Measurements from ENCODE around the gene LRRC32. TPM values are rescaled to one million over a fixed set of nuclear protein-coding genes. Genes with fewer than 3 reads are reported as not detected.
A peak's percentile ranks its signal among the peaks of the same experiment; 100 is the strongest.

Gene LRRC32
- total RNA-seq, 1 donor from 2014 or later: 43.2 TPM

DNA sequence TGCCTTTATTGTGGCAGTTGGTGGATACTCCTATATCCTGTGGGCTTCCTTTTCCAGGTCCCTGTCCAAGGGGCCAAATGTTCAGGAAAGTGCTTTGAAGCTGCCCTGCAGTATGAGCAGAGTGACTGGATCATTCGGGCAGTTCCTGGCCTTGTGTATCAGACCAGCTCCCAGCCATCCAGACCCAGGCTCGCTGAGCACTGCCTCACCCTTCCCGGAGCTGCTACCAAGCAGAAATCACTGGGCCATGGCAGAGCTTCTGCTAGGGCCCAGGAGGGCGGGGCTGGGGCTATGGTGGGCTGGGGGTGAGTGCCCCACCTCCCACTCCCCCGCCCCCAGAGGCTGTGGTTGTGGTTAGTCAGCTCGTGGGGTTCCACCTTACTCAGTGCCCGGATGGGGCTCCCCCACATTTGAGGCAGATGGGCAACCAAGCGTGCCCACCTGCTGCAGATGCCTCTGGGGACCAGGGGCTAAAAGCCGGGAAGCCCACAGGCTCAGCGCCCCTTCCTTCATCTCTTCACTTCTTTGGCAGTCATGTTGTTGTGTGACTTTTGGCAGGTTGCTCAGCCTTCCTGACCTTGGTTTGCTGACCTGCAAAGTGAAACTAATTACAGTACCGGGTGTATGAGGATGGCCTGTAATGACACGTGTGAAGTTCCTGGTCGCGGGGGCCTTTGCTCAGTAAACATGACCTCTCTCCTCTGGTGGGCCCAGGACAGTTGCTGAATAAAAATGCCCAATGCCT lies 2.1 kb upstream of the LRRC32 start:
- Mint-ChIP-seq H3K4me1 (peaks cover 13% of the 10 kb centered on the region), H3K36me3 (no peaks in the 10 kb centered on the region), H3K27ac (no peak overlapping the region), H3K27me3 (ENCODE audit: low read depth) (peaks cover 11% of the 10 kb centered on the region), H3K4me3 (no peak overlapping the region), H3K9me3 (no peaks in the 10 kb centered on the region)
- TF ChIP-seq, protein P1, sequence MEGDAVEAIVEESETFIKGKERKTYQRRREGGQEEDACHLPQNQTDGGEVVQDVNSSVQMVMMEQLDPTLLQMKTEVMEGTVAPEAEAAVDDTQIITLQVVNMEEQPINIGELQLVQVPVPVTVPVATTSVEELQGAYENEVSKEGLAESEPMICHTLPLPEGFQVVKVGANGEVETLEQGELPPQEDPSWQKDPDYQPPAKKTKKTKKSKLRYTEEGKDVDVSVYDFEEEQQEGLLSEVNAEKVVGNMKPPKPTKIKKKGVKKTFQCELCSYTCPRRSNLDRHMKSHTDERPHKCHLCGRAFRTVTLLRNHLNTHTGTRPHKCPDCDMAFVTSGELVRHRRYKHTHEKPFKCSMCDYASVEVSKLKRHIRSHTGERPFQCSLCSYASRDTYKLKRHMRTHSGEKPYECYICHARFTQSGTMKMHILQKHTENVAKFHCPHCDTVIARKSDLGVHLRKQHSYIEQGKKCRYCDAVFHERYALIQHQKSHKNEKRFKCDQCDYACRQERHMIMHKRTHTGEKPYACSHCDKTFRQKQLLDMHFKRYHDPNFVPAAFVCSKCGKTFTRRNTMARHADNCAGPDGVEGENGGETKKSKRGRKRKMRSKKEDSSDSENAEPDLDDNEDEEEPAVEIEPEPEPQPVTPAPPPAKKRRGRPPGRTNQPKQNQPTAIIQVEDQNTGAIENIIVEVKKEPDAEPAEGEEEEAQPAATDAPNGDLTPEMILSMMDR (IDR thresholded peaks at IDR 0.05; ENCODE audit: unreplicated experiment): no peak
- no peak for DNase-seq (ENCODE audit: low spot score in 2 of 2, unreplicated experiment in 2 of 2)

DNA sequence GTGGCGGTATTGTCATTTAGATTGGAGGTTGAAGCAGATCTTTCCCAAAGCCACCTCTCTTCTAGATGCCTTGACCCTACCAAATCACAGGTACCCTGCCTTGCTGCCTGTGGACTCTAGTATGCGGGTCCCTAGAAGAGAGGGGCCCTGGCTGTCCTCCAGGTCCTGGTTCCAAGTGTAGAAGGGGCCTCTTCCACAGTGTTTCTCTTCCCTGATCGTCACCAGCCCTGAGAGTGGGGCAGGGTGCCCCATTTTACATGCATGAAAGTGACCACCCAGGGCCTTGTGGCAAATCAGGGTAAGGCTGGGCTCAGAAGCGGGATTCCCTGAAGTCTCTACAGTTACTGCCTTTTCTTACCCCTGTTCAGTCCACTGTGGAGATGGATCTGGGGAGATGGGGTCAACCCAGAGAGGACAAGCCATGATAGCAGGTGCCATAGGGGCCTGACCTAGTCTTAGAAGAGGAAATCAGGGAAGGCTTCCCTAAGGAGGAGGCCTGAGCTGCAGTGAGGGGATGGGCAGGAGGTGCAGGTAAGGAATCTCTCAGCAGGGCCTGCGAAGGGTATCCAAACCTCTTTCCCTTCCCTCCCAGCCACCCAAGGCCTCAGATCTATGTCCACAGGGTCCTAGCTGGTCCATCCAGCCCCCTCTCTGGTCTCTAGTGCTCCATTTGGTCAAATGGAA lies 1.2 kb upstream of the LRRC32 start:
- peaks cover 11% of the 10 kb centered on the region for H3K27me3 Mint-ChIP-seq (ENCODE audit: low read depth)
- no peaks in the 10 kb centered on the region for H3K36me3 Mint-ChIP-seq
- peaks cover 14% of the 10 kb centered on the region for H3K4me1 Mint-ChIP-seq
- TF ChIP-seq, protein P1 (IDR thresholded peaks at IDR 0.05; ENCODE audit: unreplicated experiment): no peak
- no peaks in the 10 kb centered on the region for H3K9me3 Mint-ChIP-seq
- H3K27ac Mint-ChIP-seq: no peak overlapping the region
- H3K4me3 Mint-ChIP-seq: peak overlapping the region; percentile 56
- DNase-seq (ENCODE audit: low spot score in 2 of 2, unreplicated experiment in 2 of 2): no peak

DNA sequence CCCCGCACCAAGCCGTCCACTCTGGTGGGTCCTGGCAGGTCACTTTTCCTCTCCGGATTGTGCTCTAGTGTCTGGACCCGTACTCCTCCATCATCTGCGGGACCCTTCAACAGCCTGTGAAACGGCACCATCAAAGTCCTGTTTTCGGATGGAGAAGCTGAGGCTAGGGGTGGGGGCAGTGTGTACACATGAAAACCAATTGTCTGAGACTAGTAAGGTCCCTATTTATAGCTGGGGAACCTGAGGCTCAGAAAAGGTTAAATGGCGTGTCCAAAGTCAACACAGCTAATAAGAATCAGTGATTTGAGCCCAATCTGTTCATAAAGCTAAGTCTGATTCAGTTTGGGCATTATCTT lies 668 bp upstream of the LRRC32 start:
- H3K9me3 Mint-ChIP-seq: no peaks in the 10 kb centered on the region
- H3K27me3 Mint-ChIP-seq (ENCODE audit: low read depth): peaks cover 11% of the 10 kb centered on the region
- H3K4me3 Mint-ChIP-seq: peak overlapping the region; percentile 56
- peaks cover 19% of the 10 kb centered on the region for H3K4me1 Mint-ChIP-seq
- no peak overlapping the region for H3K27ac Mint-ChIP-seq
- no peaks in the 10 kb centered on the region for H3K36me3 Mint-ChIP-seq
- DNase-seq (ENCODE audit: low spot score in 2 of 2, unreplicated experiment in 2 of 2): no peak
- TF ChIP-seq, protein P1 (IDR thresholded peaks at IDR 0.05; ENCODE audit: unreplicated experiment): no peak

DNA sequence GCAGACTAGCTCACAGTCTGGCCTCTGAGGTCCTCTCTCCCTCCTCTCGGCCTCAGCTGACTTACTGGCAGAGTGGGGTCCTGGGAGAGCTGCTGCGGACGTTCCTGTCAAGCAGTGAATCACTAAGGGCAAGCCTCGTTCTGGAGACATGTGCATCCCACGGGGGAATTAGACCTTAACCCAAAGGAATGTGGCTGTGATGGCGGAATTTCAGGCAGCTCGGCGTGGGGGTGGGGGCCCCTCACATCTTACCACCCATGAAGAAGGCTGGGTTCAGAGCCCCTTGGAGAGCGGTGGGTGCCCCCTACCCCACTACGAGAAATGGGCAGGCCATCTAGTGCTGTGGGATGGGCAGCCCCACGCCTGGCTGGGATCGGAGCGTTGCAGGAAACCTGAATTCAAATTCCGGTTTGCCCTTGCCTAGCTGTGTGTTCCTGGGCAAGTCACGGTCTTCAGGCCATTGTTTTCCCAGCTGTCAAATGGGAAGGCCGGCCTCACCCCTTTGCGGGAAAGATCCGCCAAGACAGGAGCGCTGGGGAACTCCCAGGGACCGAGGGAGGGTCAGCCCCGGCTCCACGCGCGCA lies 554 bp downstream of the LRRC32 start:
- peak overlapping the region; percentile 78 for H3K4me3 Mint-ChIP-seq
- peaks cover 11% of the 10 kb centered on the region for H3K27me3 Mint-ChIP-seq (ENCODE audit: low read depth)
- TF ChIP-seq, protein P1 (IDR thresholded peaks at IDR 0.05; ENCODE audit: unreplicated experiment): no peak
- peak overlapping the region; percentile 75 for H3K27ac Mint-ChIP-seq
- H3K4me1 Mint-ChIP-seq: peaks cover 19% of the 10 kb centered on the region
- DNase-seq (ENCODE audit: low spot score in 2 of 2, unreplicated experiment in 2 of 2): no peak
- H3K9me3 Mint-ChIP-seq: no peaks in the 10 kb centered on the region
- no peaks in the 10 kb centered on the region for H3K36me3 Mint-ChIP-seq

DNA sequence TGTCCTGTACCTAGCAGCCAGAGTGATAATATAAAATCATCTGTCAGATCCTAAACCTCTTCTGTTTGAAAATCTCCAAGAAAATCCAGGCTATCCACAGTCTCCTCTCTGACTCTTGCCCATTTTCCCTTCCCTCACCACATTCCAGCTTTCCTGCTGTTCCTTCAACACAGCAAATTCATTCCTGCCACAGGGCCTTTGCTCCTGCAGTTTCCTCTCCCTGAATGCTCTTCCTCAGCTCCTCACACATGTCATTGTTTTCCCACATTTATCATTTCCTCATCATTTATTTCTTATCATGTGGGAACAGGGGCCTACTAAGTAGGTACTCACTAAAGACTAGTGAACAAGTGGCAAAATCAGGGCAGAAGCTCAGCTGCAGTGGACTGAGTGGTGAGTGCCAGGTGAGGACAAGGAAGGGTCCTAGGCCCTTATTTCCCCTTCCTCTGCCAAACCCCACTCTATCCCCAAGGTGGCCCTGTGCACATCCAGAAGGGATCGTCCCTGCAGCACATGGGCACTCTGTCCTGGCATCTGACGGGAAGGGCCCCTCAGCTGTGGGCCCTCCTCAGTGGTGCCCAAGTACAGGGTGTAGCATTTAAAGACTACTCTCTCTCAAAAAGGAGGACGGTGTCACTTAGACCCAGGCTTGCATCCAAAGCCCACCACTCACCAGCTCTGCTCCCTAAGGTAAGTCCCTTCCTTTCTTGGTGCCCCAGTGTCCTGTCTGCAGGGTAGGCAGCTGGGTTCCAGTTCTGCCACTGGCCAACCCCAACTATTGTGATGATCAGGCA lies 2.0 kb downstream of the LRRC32 start:
- DNase-seq (ENCODE audit: low spot score in 2 of 2, unreplicated experiment in 2 of 2): no peak
- Mint-ChIP-seq H3K27me3 (ENCODE audit: low read depth) (peaks cover 11% of the 10 kb centered on the region), H3K4me3 (peak overlapping the region; percentile 78), H3K36me3 (peaks cover 3% of the 10 kb centered on the region), H3K9me3 (no peaks in the 10 kb centered on the region), H3K27ac (peak overlapping the region; percentile 32), H3K4me1 (peaks cover 19% of the 10 kb centered on the region)
- TF ChIP-seq, protein P1 (IDR thresholded peaks at IDR 0.05; ENCODE audit: unreplicated experiment): no peak

Measured in mesothelial cell of epicardium (in vitro differentiated cells).